Prostate gland (tissue), 1 donor: ENCODE measurements around the gene ZNF785.

Experiments used
- POLR2A ChIP-seq: fragments of 450-650 bp; IDR thresholded peaks from one replicate; pipeline ENCODE4 v1.6.1; 2016; ENCODE audit warnings: antibody characterized with exemption, mild to moderate bottlenecking
- POLR2AphosphoS5 ChIP-seq: sonication (generic); formaldehyde crosslinking; IDR thresholded peaks from one replicate; pipeline ENCODE4 v1.6.1; 2017; ENCODE audit warnings: antibody characterized with exemption

GRCh38 chr16:30603945-30604315 is 18.4 kb upstream of the ZNF785 start:
- TF ChIP-seq POLR2A (no peak), POLR2AphosphoS5 (no peak)
